Astrocyte of the spinal cord (primary cell): Measurements from ENCODE around the gene SLC49A3.
A peak's percentile ranks its signal among the peaks of the same experiment; 100 is the strongest.

Experiments
- DNase-seq: peaks from one replicate; pipeline ENCODE4 v3.0.0; 2011; ENCODE audit warnings: low read depth, low spot score
- H3K4me3 ChIP-seq: 2 replicates; pipeline ENCODE4 v1.5.1; 2011; ENCODE audit warnings: low read depth, mild to moderate bottlenecking, low read length, moderate library complexity
- CTCF ChIP-seq: IDR thresholded peaks from 2 replicates; pipeline ENCODE4 v1.5.1; 2012; ENCODE audit warnings: low read depth, mild to moderate bottlenecking, low read length, inconsistent platforms
- in situ Hi-C: cut with HindIII; loops from 2 replicates; pipeline ENCODE4 v1.10.0; 2017; ENCODE audit warnings: low sequenced_read_pairs

Gene SLC49A3

GRCh38 chr4:689723-690122, 772 bp upstream of the SLC49A3 start:
- no peak for TF ChIP-seq CTCF
- DNase-seq: no peak
- H3K4me3 ChIP-seq: no peak overlapping the region
- in situ Hi-C loops: no loop called here

GRCh38 chr4:687971-688853, 739 bp downstream of the SLC49A3 start:
- no peak for DNase-seq
- H3K4me3 ChIP-seq: peak overlapping the region; percentile 29
- TF ChIP-seq CTCF: no peak
- in situ Hi-C loops: no loop called here

- DNase-seq: peak; percentile 78
- no peak for TF ChIP-seq CTCF
- in situ Hi-C loops: no loop called here
- H3K4me3 ChIP-seq: no peak overlapping the region
Observed at GRCh38 chr4:687048-687970, 1.6 kb downstream of the SLC49A3 start.

GRCh38 chr4:686413-687040, 2.4 kb downstream of the SLC49A3 start:
- no peak overlapping the region for H3K4me3 ChIP-seq
- no peak for TF ChIP-seq CTCF
- DNase-seq: no peak

GRCh38 chr4:685679-686412, 3.1 kb downstream of the SLC49A3 start:
- no peak for TF ChIP-seq CTCF
- no peak overlapping the region for H3K4me3 ChIP-seq
- in situ Hi-C loops: no loop called here
- no peak for DNase-seq

More at GRCh38 chr4:686413-687040, 2.4 kb downstream of the SLC49A3 start:
- in situ Hi-C loops: no loop called here
